Stimulated activated naive B cell treated with anti-CD40 and anti-IgM and Interleukin-4, amounts not matched to agents 10 μg/mL and 1 μg/mL and 100 μg/mL, for 72 hours (primary cell): Measurements from ENCODE around the gene KLK3.
A peak's percentile ranks its signal among the peaks of the same experiment; 100 is the strongest.

Source experiments
- ATAC-seq, 2 donors: fragments of 150-1000 bp; cut with Tn5 transposase; replicated peaks; 2 replicates each; pipeline ENCODE4 v1.10.0; 2021; ENCODE audit warnings: moderate library complexity in 1 of 2
- DNase-seq: peaks from one replicate; pipeline ENCODE4 v3.0.0; 2021
- H3K27ac Mint-ChIP-seq: one replicate; pipeline ENCODE4 v1.8.0; 2022; ENCODE audit warnings: mild to moderate bottlenecking, mixed read lengths
- H3K27me3 Mint-ChIP-seq, 2 donors: one replicate each; pipeline ENCODE4 v1.8.0; 2022; ENCODE audit warnings: mixed read lengths in 2 of 2
- H3K36me3 Mint-ChIP-seq, 2 donors: one replicate each; pipeline ENCODE4 v1.8.0; 2022; ENCODE audit warnings: mixed read lengths in 2 of 2, mild to moderate bottlenecking in 1 of 2
- H3K4me1 Mint-ChIP-seq, 2 donors: one replicate each; pipeline ENCODE4 v1.8.0; 2022; ENCODE audit warnings: mixed read lengths in 2 of 2, mild to moderate bottlenecking in 1 of 2
- H3K4me3 Mint-ChIP-seq, 2 donors: one replicate each; pipeline ENCODE4 v1.8.0; 2022; ENCODE audit warnings: mild to moderate bottlenecking in 2 of 2, mixed read lengths in 2 of 2, moderate library complexity in 1 of 2
- H3K9me3 Mint-ChIP-seq, 2 donors: one replicate each; pipeline ENCODE4 v1.8.0; 2022; ENCODE audit warnings: mixed read lengths in 2 of 2, mild to moderate bottlenecking in 1 of 2

Gene KLK3

GRCh38 chr19:50861496-50862286, 7.0 kb downstream of the KLK3 start:
- H3K4me1 Mint-ChIP-seq, result peaks cover 3 to 9% of the 10 kb centered on the region in 2 donors
- H3K27ac Mint-ChIP-seq, result no peak overlapping the region
- no peak for DNase-seq
- H3K4me3 Mint-ChIP-seq, result no peak overlapping the region
- no peak for ATAC-seq
- peaks cover 11 to 16% of the 10 kb centered on the region in 2 donors for H3K9me3 Mint-ChIP-seq
- peaks cover 37 to 62% of the 10 kb centered on the region in 2 donors for H3K27me3 Mint-ChIP-seq
- H3K36me3 Mint-ChIP-seq, result peaks cover 2 to 4% of the 10 kb centered on the region in 2 donors

GRCh38 chr19:50869479-50869878, 14.8 kb downstream of the KLK3 start:
- no peak for DNase-seq
- H3K27me3 Mint-ChIP-seq, result peaks cover 22 to 44% of the 10 kb centered on the region in 2 donors
- no peaks in the 10 kb centered on the region for H3K36me3 Mint-ChIP-seq
- no peak overlapping the region for H3K4me3 Mint-ChIP-seq
- no peaks in the 10 kb centered on the region for H3K4me1 Mint-ChIP-seq
- H3K27ac Mint-ChIP-seq, result no peak overlapping the region
- H3K9me3 Mint-ChIP-seq, result peaks cover 0 to 2% of the 10 kb centered on the region in 2 donors
- ATAC-seq, result no peak

GRCh38 chr19:50870417-50871089, 15.8 kb downstream of the KLK3 start:
- peaks cover 22 to 35% of the 10 kb centered on the region in 2 donors for H3K27me3 Mint-ChIP-seq
- DNase-seq (no peak), ATAC-seq (peak in 1 of 2 donors; percentile 65)
- H3K36me3 Mint-ChIP-seq, result no peaks in the 10 kb centered on the region
- H3K27ac Mint-ChIP-seq, result no peak overlapping the region
- H3K4me3 Mint-ChIP-seq, result no peak overlapping the region
- H3K9me3 Mint-ChIP-seq, result peaks cover 0 to 2% of the 10 kb centered on the region in 2 donors
- H3K4me1 Mint-ChIP-seq, result no peaks in the 10 kb centered on the region

GRCh38 chr19:50873056-50873455, 18.3 kb downstream of the KLK3 start, which contains the start of gene KLK2:
KLK2 (plus strand) TSS chr19:50873439; CDS start chr19:50873474, 35 bp downstream.
- Mint-ChIP-seq H3K27me3 (peaks cover 17 to 21% of the 10 kb centered on the region in 2 donors), H3K9me3 (peaks cover 0 to 2% of the 10 kb centered on the region in 2 donors), H3K4me3 (no peak within 1 kb of the TSS), H3K27ac (no peak within 1 kb of the TSS), H3K4me1 (no peaks in the 10 kb centered on the region), H3K36me3 (no peaks in the 10 kb centered on the region)
- ATAC-seq (no peak), DNase-seq (no peak)

- Mint-ChIP-seq H3K27ac (no peak overlapping the region), H3K4me1 (no peaks in the 10 kb centered on the region), H3K36me3 (no peaks in the 10 kb centered on the region), H3K9me3 (peaks cover 0 to 2% of the 10 kb centered on the region in 2 donors), H3K4me3 (no peak overlapping the region), H3K27me3 (peaks cover 26% of the 10 kb centered on the region in 2 donors)
- ATAC-seq (no peak), DNase-seq (no peak)
Observed at GRCh38 chr19:50874211-50874610, 19.5 kb downstream of the KLK3 start.

- peaks cover 32 to 36% of the 10 kb centered on the region in 2 donors for H3K27me3 Mint-ChIP-seq
- ATAC-seq (peak in 1 of 2 donors; percentile 41), DNase-seq (no peak)
- H3K4me1 Mint-ChIP-seq, result no peaks in the 10 kb centered on the region
- H3K4me3 Mint-ChIP-seq, result no peak overlapping the region
- H3K9me3 Mint-ChIP-seq, result peaks cover 0 to 2% of the 10 kb centered on the region in 2 donors
- H3K27ac Mint-ChIP-seq, result no peak overlapping the region
- no peaks in the 10 kb centered on the region for H3K36me3 Mint-ChIP-seq
Observed at GRCh38 chr19:50875795-50876422, 21.2 kb downstream of the KLK3 start.

GRCh38 chr19:50876456-50876855, 21.7 kb downstream of the KLK3 start:
- Mint-ChIP-seq H3K27ac (no peak overlapping the region), H3K9me3 (no peaks in the 10 kb centered on the region), H3K4me1 (no peaks in the 10 kb centered on the region), H3K4me3 (no peak overlapping the region), H3K36me3 (no peaks in the 10 kb centered on the region), H3K27me3 (peaks cover 27 to 36% of the 10 kb centered on the region in 2 donors)
- no peak for ATAC-seq
- no peak for DNase-seq

GRCh38 chr19:50877338-50877737, 22.6 kb downstream of the KLK3 start:
- Mint-ChIP-seq H3K27me3 (peaks cover 28 to 41% of the 10 kb centered on the region in 2 donors), H3K4me1 (peaks cover 0 to 5% of the 10 kb centered on the region in 2 donors), H3K4me3 (no peak overlapping the region), H3K27ac (no peak overlapping the region), H3K36me3 (no peaks in the 10 kb centered on the region), H3K9me3 (no peaks in the 10 kb centered on the region)
- DNase-seq (no peak), ATAC-seq (no peak)

GRCh38 chr19:50878851-50879250, 24.1 kb downstream of the KLK3 start:
- no peaks in the 10 kb centered on the region for H3K36me3 Mint-ChIP-seq
- H3K9me3 Mint-ChIP-seq, result no peaks in the 10 kb centered on the region
- no peak overlapping the region for H3K27ac Mint-ChIP-seq
- DNase-seq (no peak), ATAC-seq (no peak)
- no peak overlapping the region for H3K4me3 Mint-ChIP-seq
- peaks cover 0 to 5% of the 10 kb centered on the region in 2 donors for H3K4me1 Mint-ChIP-seq
- peaks cover 28 to 38% of the 10 kb centered on the region in 2 donors for H3K27me3 Mint-ChIP-seq

- no peak for DNase-seq
- Mint-ChIP-seq H3K27ac (no peak overlapping the region), H3K27me3 (peaks cover 33 to 42% of the 10 kb centered on the region in 2 donors)
Observed at GRCh38 chr19:50880241-50880640, 25.5 kb downstream of the KLK3 start.

GRCh38 chr19:50882188-50882587, 27.5 kb downstream of the KLK3 start:
- Mint-ChIP-seq H3K9me3 (no peaks in the 10 kb centered on the region), H3K27me3 (peaks cover 41 to 59% of the 10 kb centered on the region in 2 donors), H3K4me3 (no peak overlapping the region), H3K4me1 (peaks cover 0 to 5% of the 10 kb centered on the region in 2 donors), H3K36me3 (no peaks in the 10 kb centered on the region), H3K27ac (no peak overlapping the region)
- no peak for DNase-seq
- no peak for ATAC-seq

More at GRCh38 chr19:50880241-50880640, 25.5 kb downstream of the KLK3 start:
- Mint-ChIP-seq H3K36me3 (no peaks in the 10 kb centered on the region), H3K4me3 (no peak overlapping the region), H3K4me1 (peaks cover 0 to 5% of the 10 kb centered on the region in 2 donors), H3K9me3 (no peaks in the 10 kb centered on the region)
- ATAC-seq, result no peak

- Mint-ChIP-seq H3K9me3 (no peaks in the 10 kb centered on the region), H3K27ac (no peak overlapping the region), H3K27me3 (peaks cover 34 to 40% of the 10 kb centered on the region in 2 donors), H3K36me3 (peaks cover under 1 to 1% of the 10 kb centered on the region in 2 donors), H3K4me1 (peaks cover 15 to 31% of the 10 kb centered on the region in 2 donors), H3K4me3 (no peak overlapping the region)
- no peak for ATAC-seq
- no peak for DNase-seq
Observed at GRCh38 chr19:50889638-50890037, 34.9 kb downstream of the KLK3 start.

- H3K4me3 Mint-ChIP-seq, result peak overlapping the region in 1 of 2 donors; percentile 18
Observed at GRCh38 chr19:50890422-50891252, 35.9 kb downstream of the KLK3 start.

More at GRCh38 chr19:50890422-50891252, 35.9 kb downstream of the KLK3 start:
- Mint-ChIP-seq H3K4me1 (peaks cover 19 to 40% of the 10 kb centered on the region in 2 donors), H3K27ac (peak overlapping the region; percentile 52), H3K9me3 (peaks cover 4 to 6% of the 10 kb centered on the region in 2 donors), H3K27me3 (peaks cover 36 to 39% of the 10 kb centered on the region in 2 donors), H3K36me3 (peaks cover 1 to 6% of the 10 kb centered on the region in 2 donors)
- ATAC-seq (peak; percentile 82 to 85), DNase-seq (no peak)
